Astrocyte of the cerebellum (primary cell): Measurements from ENCODE around the gene PRDM15.

Experiments
- DNase-seq: peaks from one replicate; pipeline ENCODE4 v3.0.0-alpha.2; 2011; ENCODE audit warnings: low read depth
- H3K4me3 ChIP-seq: 2 replicates; pipeline ENCODE4 v1.5.1; 2011; ENCODE audit warnings: mild to moderate bottlenecking, low read depth, low read length, moderate library complexity
- in situ Hi-C: cut with HindIII; loops from 2 replicates; pipeline ENCODE4 v1.10.0; 2017; ENCODE audit warnings: low sequenced_read_pairs
- TF ChIP-seq, protein P1 (sequence below): IDR thresholded peaks from 2 replicates; pipeline ENCODE4 v1.5.1; 2012; ENCODE audit warnings: low read length, low read depth, moderate library complexity, mild to moderate bottlenecking; ENCODE audit errors: missing control alignments

Gene PRDM15

DNA sequence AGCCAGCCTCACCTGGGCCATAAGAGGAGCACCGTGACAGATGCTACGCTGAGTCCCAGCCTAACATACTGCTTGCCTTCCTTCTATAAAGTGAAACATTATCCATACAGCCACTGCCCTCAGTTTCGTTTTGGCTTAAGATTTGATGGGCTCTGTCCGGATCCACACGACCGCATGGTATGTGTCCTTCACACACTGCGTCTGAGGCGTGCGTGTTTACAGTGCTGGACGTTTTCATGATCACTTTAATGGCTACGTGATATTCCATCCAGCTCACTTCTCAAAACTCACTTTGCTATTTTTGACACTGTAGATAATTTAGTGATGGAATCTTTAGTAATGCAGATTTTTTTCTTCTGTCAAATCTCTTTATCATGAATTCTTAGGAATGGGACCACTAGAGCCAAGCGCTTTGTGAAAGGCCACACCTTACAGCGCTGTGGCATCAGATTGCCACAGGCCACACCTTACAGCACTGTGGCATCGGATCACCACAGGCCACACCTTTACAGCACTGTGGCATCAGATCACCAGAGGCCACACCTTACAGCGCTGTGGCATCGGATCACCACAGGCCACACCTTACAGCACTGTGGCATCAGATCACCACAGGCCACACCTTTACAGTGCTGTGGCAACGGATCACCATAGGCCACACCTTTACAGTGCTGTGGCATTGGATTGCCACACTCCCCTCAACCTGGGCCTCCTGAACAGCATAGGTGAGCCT lies 47.1 kb downstream of the PRDM15 start:
- in situ Hi-C loops, result no loop called here
- H3K4me3 ChIP-seq, result no peak overlapping the region
- no peak for DNase-seq
- TF ChIP-seq, protein P1, sequence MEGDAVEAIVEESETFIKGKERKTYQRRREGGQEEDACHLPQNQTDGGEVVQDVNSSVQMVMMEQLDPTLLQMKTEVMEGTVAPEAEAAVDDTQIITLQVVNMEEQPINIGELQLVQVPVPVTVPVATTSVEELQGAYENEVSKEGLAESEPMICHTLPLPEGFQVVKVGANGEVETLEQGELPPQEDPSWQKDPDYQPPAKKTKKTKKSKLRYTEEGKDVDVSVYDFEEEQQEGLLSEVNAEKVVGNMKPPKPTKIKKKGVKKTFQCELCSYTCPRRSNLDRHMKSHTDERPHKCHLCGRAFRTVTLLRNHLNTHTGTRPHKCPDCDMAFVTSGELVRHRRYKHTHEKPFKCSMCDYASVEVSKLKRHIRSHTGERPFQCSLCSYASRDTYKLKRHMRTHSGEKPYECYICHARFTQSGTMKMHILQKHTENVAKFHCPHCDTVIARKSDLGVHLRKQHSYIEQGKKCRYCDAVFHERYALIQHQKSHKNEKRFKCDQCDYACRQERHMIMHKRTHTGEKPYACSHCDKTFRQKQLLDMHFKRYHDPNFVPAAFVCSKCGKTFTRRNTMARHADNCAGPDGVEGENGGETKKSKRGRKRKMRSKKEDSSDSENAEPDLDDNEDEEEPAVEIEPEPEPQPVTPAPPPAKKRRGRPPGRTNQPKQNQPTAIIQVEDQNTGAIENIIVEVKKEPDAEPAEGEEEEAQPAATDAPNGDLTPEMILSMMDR, result no peak

- H3K4me3 ChIP-seq, result no peak overlapping the region
- in situ Hi-C loops, result no loop called here
- DNase-seq, result no peak
- TF ChIP-seq, protein P1, result no peak
Measured at GRCh38 chr21:41831453-41831831, 47.7 kb downstream of the PRDM15 start.

DNA sequence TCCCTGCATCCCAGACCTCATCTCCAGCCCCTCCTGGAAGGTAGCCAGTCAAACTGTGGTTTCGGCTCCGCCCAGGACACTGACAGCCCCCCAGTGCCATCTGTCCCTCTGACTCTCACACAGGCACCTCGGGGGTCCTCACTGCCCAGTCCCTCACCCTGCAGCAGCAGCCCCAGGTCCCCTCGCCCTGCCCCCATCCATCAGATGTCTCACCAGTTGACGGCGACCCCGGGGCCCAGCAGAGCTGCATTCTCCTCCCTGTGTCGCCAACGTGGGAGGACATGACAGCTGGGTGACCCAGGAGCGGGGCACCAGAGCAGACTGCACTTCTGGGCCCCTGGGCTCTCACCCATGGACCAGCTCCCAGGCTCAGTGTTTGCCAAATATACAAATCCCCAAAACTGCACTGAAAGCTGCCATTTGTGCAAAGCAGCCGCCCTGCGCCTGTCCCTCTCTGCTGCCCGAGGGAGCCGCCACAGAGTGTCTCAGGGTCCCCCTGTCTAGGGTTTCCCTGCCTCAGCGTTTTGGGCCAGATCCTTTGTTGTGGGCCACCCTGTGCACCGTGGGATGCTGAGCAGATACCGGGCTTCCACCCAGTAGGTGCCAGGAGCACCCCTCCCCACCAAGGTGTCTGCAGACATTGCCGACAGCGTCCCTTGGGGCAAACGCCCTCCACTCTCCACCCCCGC lies 48.2 kb downstream of the PRDM15 start:
- TF ChIP-seq, protein P1, result no peak
- in situ Hi-C loops, result no loop called here
- no peak overlapping the region for H3K4me3 ChIP-seq
- DNase-seq, result no peak

DNA sequence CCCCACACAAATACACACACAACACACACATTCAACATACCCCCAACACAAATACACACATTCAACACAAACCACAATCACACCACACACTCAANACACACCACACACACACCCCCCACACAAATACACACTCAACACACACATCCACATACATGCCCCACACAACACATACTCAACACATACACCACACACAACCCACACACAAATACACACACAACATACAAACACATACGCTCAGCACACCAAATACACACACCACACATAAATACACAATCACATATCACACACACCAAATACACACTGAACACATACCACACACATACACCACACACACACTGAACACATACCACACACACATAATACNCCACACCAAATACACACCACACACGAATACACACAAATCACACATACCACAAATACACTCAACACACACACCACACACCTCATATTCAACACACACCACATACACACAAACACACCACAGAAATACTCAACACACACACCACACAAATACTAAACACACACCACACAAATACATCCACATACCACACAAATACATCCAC lies 48.9 kb downstream of the PRDM15 start:
- H3K4me3 ChIP-seq, result no peak overlapping the region
- TF ChIP-seq, protein P1, result no peak
- in situ Hi-C loops, result no loop called here
- no peak for DNase-seq

GRCh38 chr21:41828884-41829360 lies 50.2 kb downstream of the PRDM15 start:
- in situ Hi-C loops, result no loop called here
- TF ChIP-seq, protein P1, result no peak
- DNase-seq, result no peak
- H3K4me3 ChIP-seq, result no peak overlapping the region

DNA sequence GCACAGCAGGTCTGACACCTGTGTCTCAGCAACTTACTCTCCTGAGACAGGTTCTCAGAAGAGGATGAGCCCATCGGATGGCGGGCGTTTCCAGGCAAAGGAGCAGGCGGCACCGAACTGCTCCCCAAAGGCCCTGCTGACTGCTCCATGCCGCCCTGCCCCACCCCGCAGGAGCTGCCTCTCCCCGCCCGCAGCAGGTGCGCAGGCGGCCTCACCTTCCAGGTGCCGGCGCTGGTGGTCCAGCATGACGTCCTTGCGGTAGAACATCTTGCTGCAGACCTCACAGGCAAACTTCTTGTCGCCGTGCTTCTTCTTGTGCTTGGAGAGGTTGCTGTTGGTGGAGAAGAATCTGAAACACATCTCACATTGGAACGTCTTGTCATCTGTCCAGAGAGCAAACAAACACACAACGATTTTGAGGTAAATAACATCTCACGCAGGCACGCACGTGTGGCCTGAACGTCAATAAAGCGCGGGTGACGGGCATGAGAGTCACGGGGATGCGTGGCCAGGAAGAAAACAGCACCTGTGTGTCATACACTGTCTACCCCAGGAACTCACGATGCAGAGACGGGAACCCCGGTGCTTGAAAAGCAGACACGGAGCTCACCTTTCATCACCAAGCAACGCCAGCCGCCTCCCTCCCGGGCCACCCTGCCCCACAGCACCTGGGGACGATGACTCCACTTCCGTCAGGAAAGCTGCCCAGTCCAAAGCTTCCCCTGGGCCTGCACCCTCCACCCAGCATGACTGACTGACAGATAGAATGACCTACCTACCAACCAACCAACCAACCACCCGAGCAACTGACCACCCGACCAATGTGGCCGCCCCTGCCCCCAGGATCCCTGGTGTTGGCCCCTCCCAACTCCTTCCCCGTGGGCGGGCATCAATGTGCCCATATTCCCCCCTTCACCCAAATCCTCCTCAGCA lies 50.9 kb downstream of the PRDM15 start:
- no peak for DNase-seq
- TF ChIP-seq, protein P1, result no peak
- H3K4me3 ChIP-seq, result no peak overlapping the region
- in situ Hi-C loops, result no loop called here
